Fibroblast of peridontal ligament (primary cell): ENCODE measurements around the gene B4GALT3.

Source experiments
- DNase-seq: peaks from one replicate; pipeline ENCODE4 v3.0.0-alpha.2; 2010; ENCODE audit errors: extremely low read depth

B4GALT3 gene

GRCh38 chr1:161206411-161207140 is 29.3 kb upstream of the B4GALT3 start:
- no peak for DNase-seq

DNA sequence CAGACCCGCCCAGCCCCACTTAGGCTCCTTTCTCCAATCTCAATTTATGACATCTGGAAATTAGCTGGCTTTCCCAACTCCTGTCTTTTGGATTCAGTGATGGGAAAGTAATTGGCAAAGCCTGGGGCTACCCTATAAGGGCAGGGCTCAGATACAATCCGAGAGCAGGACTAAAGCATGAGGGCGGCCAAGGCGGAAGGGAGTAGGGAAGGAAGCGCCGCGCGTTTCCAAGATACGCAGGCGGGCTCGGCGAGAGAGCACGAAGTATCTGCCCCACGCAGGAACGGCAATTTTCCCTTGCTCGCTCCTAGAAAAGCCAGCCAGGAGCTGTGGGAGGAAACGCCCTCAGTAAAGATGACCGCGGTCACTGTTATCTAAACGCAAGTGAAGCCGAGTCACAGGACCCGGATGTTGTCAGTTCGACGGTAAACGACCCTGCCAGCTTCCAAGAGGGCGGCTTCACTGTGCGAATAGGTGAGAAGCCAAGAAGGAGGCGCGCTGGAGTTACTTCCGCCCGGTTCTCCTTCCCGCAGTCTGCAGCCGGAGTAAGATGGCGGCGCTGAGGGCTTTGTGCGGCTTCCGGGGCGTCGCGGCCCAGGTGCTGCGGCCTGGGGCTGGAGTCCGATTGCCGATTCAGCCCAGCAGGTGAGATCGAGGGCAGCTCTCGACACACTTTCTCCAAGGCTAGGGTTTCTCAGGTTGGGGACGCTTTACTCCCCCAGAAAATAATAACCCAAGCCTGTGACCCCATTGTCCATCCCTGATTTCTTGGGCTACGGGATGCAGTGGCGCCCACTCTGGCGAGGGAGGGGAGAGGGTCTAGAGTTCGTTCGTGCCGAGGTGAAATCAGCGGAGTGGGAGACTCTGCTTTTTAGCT is 24.8 kb upstream of the B4GALT3 start, which contains the start of gene NDUFS2:
Gene NDUFS2, plus strand, starts transcription at position 532 of the 877 bp plus-strand sequence. Its CDS starts 19 bp downstream, at position 551.
- peak; percentile 99 for DNase-seq

DNA sequence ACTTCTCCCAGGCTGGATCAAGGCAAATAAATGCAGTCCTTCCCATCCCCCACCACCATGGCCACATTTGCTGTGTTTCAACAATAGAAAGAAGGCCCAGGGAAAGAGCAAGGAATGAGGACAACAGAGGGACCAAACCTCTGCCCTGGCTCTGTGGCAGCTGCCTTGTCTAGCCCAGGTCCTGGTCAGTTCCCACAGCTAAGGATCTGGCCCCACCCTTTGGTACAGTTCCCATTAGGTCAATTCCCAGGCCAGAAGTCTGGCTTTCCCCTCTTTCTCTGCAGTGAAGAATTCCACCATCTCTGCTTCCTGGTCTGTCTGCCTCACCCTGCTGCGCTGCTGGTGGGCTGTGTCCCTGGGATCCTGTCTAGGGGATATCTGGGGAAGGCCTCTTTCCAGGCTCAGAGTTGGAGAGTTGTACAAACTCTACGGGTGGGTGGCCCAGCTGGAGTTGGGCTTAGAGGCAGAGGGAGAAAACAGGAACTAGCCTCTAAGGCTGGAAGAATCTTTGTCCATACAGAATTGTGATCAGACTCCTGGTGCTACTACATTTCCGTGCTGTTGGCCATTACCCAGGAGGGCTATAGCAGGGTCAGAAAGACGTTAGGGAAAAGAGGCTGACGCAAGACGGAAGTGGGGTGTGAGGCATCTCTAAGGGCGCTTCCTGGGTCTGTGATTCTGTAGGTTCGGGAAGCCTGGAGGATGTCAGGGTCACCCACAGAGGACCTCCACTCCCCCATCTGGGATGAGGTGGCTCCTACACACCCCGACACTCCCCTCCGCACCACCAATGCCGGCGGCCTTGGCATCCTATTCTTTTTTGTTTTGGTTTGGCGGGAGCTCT is 23.9 kb upstream of the B4GALT3 start:
- DNase-seq = peak; percentile 79

GRCh38 chr1:161200421-161200991 is 23.2 kb upstream of the B4GALT3 start:
- DNase-seq = no peak

GRCh38 chr1:161199506-161200139 is 22.3 kb upstream of the B4GALT3 start:
- DNase-seq = no peak

GRCh38 chr1:161198897-161199431 is 21.7 kb upstream of the B4GALT3 start, which contains the start of gene ADAMTS4:
ADAMTS4 (minus strand) TSS chr1:161199054; CDS start chr1:161198627, 427 bp downstream.
- peak; percentile 92 for DNase-seq

- peak; percentile 48 for DNase-seq
Measured at GRCh38 chr1:161198194-161198896, 21.0 kb upstream of the B4GALT3 start.

DNA sequence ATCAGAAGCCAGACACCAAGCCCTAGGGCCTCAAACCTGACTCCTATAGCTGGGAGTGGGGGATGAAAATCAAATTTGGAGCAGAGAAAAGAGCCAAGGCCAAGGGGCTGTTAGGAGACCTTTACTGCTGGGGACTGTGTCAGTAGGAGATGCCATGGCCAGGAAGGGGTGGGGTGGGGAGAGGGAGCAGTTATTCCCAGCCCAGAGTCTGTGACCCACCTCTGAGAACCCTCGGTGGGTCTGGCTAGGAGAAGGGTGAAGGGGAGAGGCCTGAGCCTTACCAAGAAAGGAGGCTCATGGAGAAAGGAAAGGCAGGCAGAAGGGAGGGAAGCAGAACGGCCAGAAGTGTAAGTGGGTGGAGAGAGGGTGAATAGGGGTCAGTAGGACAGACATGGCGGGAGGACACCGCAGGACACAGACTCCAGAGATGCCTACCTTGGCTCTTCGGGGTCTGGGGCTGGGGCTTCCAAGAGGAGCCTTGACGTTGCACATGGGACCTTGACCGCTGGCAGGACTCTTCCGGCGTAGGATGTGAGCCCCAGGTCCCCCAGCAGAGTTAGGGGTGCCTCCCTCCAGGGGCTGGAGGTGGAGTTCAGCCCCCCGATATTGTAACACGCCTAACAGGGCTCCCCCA is 20.4 kb upstream of the B4GALT3 start:
- DNase-seq = no peak

GRCh38 chr1:161196521-161197451 is 19.5 kb upstream of the B4GALT3 start:
- peak; percentile 95 for DNase-seq

GRCh38 chr1:161196111-161196510 is 18.8 kb upstream of the B4GALT3 start:
- no peak for DNase-seq

GRCh38 chr1:161195171-161195570 is 17.9 kb upstream of the B4GALT3 start:
- no peak for DNase-seq

DNA sequence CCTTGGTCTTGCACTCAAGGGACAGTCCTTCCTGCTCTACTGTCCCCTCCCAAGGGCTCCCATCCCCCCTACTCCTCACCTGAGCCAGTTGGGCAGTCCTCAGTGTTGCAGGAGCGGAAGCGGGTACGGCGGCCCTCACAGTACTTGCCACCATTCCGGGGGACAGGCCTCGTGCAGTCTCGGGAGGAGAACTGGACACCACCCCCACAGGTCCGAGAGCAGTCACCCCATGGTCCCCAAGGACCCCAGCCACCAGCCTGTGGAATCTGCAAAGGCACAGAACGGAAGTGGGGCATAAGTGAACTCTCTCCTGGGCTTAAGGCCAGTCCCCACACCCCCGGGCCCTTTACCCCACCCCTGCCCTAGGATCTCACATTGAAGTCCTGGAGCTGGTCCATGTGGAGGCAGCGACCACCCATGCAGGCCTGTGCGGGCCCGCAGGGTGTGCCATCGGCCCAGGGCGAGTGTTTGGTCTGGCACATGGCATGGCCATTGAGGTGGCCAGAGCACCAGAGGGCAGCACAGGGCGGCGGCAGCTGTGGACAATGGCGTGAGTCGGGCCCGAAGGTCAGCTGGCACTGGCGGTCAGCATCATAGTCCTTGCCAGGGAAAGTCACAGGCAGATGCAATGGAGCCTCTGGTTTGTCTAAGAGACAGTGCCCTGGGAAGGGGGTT is 16.4 kb upstream of the B4GALT3 start:
- no peak for DNase-seq

GRCh38 chr1:161192476-161193465 is 15.5 kb upstream of the B4GALT3 start:
- peak; percentile 78 for DNase-seq

- no peak for DNase-seq
Measured at GRCh38 chr1:161191971-161192370, 14.7 kb upstream of the B4GALT3 start.

- no peak for DNase-seq
Measured at GRCh38 chr1:161190962-161191521, 13.7 kb upstream of the B4GALT3 start.

DNA sequence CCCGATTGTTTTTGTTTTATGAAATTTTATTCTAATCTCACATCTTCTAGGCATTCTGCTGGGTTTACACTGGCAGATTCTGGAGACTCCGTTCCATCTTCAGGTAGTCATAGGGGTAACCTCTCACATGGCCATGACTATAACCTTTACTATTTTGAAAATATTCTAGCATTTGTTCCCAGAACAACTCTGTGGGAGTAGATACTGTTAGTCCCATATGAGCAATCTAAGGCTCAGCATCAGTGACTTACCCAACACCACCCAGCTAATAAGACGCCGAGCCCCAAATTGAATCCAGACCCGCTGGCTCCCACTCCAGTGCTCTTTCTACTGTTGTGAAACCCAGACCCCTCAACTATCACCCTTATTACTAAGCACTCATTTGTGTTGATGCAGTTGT is 11.7 kb upstream of the B4GALT3 start:
- DNase-seq = no peak
